Measurements from ENCODE around the gene OVCA2. TPM values are rescaled to one million over a fixed set of nuclear protein-coding genes. Genes with fewer than 3 reads are reported as not detected.

OVCA2 gene
- total RNA-seq, 1 donor from 2014 or later = 31.8 TPM

DNA sequence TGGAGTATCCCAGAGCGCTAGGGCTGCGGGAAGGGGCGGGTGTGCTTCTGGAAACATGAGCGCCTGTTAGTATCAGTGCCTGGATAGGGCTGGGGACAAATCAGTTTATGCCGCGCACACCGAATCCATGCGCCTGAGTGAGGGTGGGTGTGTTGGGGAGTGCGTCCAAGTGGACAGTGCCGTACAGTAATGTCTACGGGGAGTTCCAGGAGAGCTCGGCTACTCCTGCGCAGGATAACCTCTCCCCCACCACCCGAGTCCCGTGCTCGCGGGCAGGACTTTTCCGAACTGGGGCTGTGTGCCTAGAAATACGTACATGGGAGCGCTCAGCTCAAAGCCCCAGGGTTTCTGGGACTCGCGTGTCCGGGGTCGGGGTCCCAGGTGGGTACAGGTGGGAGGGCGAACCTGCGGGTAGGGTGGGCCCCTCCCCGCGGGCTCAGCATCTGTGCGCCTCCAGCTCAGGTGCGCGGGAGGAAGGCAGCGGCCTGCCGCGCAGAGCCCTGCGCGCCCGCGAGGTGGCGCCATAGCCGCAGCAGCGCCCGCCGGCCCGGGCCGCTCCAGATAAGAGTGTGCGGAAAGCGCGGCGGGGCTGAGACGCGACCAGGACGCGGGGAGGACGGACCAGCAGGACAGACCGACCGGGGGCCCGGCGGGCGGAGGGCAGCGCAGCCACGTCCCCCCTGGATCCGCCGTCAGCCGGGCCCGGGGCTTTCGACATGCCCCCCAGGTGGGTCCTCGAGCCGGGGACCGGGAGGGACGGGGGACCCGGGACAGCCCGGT is 12.9 kb downstream of the OVCA2 start, which contains the start of gene HIC1:
Gene HIC1 (plus strand): TSS at position 592 of the 780 bp plus-strand sequence. CDS start 1,588 bp downstream, outside the sequence.
- peak; percentile 69 for DNase-seq (ENCODE audit: low spot score)

DNA sequence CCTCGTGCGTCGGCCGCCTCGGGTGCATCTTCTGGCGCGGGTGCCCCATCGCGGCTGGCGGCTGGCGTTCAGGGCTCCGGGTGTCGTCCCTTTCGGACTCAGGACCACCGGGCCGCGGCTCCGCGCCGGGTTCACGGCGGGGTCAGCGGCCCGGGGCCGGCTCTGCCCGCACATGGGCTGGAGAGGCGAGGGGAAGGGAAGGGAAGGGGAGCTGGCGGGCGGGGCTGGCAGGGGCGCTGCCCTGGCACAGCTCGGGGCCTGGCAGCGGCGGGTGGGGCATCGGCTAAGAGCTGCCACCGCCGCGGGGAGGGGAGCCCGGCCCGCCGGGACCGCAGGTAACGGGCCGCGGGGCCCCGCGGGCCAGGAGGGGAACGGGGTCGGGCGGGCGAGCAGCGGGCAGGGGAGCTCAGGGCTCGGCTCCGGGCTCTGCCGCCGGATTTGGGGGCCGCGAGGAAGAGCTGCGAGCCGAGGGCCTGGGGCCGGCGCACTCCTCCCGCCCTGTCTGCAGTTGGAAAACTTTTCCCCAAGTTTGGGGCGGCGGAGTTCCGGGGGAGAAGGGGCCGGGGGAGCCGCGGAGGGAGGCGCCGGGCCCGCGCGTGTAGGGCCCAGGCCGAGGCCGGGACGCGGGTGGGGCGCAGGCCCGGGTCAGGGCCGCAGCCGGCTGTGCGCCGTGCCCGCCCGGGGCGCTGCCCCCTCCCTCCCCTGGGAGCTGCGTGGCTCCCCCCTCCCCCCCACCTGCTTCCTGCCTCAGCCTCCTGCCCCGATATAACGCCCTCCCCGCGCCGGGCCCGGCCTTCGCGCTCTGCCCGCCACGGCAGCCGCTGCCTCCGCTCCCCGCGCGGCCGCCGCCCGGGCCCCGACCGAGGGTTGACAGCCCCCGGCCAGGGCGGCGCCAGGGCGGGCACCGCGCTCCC is 13.7 kb downstream of the OVCA2 start:
- DNase-seq (ENCODE audit: low spot score) = no peak

GRCh38 chr17:2056206-2057174 is 14.7 kb downstream of the OVCA2 start:
- no peak for DNase-seq (ENCODE audit: low spot score)

DNA sequence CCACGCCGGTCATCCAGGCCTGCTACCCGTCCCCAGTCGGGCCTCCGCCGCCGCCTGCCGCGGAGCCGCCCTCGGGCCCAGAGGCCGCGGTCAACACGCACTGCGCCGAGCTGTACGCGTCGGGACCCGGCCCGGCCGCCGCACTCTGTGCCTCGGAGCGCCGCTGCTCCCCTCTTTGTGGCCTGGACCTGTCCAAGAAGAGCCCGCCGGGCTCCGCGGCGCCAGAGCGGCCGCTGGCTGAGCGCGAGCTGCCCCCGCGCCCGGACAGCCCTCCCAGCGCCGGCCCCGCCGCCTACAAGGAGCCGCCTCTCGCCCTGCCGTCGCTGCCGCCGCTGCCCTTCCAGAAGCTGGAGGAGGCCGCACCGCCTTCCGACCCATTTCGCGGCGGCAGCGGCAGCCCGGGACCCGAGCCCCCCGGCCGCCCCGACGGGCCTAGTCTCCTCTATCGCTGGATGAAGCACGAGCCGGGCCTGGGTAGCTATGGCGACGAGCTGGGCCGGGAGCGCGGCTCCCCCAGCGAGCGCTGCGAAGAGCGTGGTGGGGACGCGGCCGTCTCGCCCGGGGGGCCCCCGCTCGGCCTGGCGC is 15.4 kb downstream of the OVCA2 start:
- DNase-seq (ENCODE audit: low spot score) = no peak

- DNase-seq (ENCODE audit: low spot score) = no peak
Measured at GRCh38 chr17:2057760-2058585, 16.2 kb downstream of the OVCA2 start.

DNA sequence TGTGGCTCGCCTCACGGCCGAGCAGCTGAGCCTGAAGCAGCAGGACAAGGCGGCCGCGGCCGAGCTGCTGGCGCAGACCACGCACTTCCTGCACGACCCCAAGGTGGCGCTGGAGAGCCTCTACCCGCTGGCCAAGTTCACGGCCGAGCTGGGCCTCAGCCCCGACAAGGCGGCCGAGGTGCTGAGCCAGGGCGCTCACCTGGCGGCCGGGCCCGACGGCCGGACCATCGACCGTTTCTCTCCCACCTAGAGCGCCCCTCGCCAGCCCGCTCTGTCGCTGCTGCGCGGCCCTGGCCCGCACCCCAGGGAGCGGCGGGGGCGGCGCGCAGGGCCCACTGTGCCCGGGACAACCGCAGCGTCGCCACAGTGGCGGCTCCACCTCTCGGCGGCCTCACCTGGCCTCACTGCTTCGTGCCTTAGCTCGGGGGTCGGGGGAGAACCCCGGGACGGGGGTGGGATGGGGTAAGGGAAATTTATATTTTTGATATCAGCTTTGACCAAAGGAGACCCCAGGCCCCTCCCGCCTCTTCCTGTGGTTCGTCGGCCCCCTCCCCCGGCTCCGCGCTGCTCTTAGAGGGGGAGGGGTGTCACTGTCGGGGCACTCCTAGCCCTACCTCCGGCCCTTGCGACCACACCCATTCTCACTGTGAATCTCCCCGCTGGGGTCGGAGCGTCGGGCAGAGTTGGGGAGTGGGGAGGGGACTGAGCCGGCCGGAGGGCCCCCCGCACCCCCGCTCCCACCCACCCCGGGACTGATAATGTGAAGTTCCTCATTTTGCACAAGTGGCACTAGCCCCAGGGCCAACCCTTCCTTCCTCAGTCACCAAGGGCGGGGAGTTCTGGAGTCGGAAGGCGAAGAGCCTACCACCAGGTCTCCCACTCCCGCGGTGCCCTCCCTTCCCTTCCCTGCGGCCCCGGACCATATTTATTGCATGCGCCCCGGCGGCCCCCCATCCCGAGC is 17.0 kb downstream of the OVCA2 start:
- DNase-seq (ENCODE audit: low spot score) = peak; percentile 81

DNA sequence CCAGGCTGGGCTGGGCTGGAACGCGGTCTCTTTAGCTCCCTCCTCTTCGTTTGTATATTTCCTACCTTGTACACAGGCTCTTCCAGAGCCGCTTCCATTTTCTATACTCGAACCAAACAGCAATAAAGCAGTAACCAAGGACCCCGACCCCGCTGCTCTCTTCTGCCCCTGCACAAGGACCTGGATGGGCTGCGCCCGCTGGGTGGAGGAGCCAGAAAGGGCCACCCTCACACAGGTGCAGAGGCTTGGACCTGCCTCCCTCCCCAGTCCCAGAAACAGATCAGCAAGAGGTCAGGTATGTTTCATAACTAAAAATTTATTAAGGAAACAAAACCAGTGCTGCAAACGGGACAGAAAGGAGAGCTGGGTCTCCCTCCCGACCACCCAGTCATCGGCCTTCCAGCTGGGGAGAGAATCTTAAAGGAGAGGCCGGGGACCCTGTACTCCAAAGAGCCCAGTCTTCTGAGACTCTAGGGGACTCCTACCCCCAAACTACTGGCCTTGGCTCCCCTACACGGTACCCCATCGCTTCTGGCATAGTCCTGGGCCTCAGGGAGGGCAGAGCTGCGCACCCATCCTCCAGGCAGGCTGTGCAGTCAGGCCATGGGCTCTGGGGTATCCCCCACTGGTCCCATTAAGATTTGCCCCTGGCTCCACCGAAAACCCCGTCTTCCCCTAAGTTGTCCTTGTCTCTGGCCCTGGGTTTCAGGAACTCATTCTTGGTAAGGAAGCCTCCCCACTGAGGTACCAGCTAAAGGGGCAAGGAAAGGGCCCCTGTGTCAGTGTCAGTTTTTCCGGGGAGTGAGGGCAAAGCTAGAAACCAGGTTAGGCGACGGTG is 17.9 kb downstream of the OVCA2 start:
- no peak for DNase-seq (ENCODE audit: low spot score)

DNA sequence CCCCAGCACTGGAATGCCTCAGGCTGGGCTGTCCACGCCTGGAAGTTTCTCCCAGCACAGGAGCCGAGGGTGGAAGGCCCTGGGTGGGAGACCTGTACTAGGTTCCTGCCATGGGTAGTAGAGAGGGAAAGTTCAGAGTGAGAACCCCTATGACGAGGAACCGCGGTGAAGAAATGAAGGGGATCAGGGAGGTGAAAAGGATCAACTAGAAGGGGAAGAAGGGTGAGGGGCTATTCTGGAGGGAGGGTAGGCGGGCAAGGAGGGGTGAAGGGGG is 18.5 kb downstream of the OVCA2 start:
- no peak for DNase-seq (ENCODE audit: low spot score)

GRCh38 chr17:2060681-2061440 is 19.0 kb downstream of the OVCA2 start:
- no peak for DNase-seq (ENCODE audit: low spot score)

DNA sequence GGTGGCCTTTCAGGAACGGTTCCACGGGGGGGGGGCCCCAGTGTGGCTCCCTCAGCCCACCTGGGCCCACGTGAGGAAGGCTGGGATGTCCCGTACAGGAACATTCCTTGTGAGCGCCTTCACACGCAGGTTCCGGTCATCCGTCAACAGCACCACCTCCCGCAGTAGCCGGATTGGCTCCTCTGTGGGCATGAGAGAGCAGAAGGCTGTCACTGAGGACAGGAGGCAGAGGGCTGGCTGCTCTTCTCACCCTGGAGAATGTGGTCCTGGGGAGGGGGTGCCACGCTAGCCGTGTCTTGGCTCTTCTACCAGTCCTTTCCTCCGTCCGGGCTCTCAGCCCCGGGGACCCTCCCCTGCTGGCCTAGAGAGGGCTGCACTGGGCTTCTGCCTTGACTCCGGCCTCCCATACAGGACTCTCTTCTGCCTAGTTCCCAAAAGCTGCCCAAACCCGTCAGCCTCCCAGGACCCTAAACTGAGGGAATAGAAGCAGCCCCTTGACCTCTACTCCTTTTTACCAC is 19.7 kb downstream of the OVCA2 start:
- DNase-seq (ENCODE audit: low spot score) = no peak

GRCh38 chr17:2062571-2063183 is 20.9 kb downstream of the OVCA2 start:
- no peak for DNase-seq (ENCODE audit: low spot score)

DNA sequence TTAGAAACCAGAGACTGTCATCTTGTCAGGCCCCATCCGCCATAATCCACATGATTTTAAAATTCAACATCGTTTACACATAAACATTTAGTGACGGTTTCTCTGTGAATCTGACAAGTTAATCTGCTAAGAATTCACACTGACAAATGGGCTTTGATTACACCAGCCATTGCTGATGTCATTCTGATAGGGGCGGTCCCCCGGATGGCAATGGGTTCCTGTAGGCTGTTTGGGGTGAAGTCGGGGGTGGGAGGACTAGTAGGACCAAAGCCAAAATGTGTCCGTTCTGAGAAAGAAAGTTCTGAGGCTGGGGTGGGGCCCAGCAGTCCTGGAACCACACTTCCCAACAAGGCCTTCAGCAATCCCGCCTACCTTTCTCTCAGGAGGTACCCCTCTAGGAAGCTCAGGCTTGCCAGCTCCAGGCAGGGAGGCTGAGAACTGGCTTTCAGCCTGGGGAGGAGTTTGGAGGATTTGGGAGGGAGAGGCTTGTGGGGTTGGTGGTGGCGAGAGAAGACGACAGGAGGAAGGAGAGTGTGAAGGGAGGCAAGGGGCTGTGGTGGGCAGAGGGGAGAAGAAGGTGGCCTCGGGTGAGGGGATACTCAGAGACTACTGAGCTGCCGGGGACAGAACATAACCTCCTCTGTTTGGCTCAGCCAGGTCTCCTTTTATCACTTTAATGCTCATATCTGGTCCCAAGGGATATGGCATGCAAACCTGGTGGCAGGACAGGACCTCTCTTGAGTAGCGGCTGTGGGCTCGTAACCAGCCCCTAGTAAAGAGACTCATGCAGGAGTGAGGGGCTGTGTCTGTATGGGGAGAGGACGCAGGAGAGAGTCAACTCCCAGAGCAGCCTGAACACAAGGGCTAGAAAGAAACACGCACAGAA is 21.7 kb downstream of the OVCA2 start:
- DNase-seq (ENCODE audit: low spot score) = no peak

DNA sequence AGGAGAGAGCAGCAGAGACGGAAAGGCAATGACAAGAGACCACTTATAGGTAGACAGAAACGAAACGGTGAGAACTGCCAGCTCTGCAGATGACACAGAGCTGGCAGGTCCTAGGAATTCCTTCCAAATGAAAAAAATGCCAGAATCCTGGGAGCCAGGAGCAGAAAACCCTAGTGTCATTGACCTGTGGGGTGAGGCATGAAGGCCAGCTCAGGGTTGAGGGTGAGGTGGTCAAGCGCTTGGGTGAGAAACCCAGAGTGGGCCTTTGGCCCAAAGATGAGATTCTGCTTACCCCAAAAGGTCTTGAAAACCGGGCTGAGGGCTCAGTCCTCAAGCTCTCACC is 22.3 kb downstream of the OVCA2 start:
- DNase-seq (ENCODE audit: low spot score) = no peak

DNA sequence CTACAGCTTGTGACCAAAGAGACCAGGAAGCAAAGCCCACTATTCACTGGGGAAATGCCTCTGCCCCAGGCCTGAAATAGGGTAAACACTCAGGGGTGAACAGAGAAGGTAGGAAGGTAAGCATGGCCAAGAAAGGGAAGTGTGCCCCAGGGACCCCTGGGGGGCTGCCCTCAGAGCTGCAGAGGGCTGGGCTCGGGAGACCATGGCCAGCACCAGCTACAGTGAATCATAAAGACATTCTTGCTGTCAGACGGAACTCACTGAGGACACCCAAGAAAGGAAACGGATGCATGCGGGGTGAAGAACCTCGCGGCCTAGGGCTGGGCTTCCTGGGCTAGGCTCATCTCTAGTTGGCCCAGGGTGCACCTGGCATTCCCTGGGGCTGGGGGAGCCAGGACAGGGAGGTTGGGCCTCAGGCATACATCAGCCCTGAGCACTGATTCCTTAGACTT is 22.7 kb downstream of the OVCA2 start:
- no peak for DNase-seq (ENCODE audit: low spot score)

DNA sequence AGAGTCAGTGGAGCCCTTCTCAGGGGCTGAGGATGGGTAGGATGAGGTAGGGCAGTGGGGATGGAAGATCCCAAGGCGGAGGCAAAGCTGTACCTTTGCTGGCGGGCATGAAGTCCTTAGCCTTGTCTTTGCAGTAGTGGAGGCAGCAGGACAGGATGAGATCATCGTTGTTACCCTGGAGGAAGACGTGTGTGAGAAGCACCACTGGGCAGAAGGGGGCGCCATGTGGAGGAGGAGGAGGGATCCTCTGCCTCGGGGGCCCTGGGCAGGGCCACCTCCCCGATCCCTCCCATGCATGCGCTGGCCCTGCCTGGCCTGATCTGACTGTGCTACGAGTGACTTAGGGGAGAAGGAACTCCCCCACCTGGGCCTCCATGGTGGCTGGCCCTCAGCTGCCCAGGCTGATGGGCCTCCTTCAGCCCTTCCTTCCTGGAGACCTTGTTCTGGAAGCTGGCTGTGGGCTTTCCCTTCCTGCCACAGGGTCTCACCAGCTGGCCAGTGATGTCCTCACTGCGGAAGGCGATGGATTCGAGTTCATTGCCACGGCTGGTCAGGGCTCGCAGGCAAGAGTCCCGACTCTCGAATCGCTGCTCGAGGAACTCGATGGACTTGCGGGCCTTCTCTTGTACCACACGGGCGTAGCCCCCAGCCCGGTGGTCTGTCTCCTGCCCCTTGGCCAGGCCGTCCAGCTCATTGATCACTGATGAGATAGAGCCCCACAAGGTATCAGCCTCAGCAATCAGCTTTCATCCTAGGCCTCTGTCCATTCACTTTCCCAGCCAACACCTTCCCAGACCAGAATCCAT is 23.4 kb downstream of the OVCA2 start:
- DNase-seq (ENCODE audit: low spot score) = no peak

Measured in mucosa of gallbladder (tissue), 1 donor.